A172 (cell line): Measurements from ENCODE around the gene ATP2B2. TPM values are rescaled to one million over a fixed set of nuclear protein-coding genes. Genes with fewer than 3 reads are reported as not detected.

Experiments
- DNase-seq: peaks from one replicate; pipeline ENCODE4 v3.0.0-alpha.2; 2015; ENCODE audit warnings: low spot score
- total RNA-seq: library from RNA; depleted of rRNA; stranded (reverse); fragments of >200 nt; shearing (Covaris generic); gene quantifications from 2 replicates; pipeline ENCODE4 v1.2.3, GENCODE V29; 2014

ATP2B2 gene
- total RNA-seq, 1 experiment from 2014 or later, result 0.50 TPM

DNA sequence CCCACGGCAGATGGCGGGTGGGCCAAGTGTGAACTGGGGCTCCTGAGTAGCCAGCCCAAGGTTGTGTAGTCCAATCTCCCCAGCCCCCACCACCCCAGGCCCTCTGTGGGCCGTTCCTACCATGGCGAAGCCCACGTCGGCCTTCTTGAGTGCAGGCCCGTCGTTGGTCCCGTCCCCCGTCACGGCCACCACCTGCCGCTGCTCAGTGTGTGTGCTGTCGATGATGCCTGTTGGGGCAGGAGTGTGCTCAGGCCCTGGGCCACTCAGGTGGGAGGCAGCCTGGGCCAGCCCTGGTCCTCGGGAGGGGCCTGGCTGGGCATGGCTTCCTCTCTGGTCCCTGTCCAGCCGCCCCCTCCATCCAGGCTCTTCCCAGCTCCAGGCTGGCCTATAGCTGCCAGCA is 159.5 kb downstream of the ATP2B2 start:
- no peak for DNase-seq

GRCh38 chr3:10344944-10345575 is 160.3 kb downstream of the ATP2B2 start:
- DNase-seq, result no peak

DNA sequence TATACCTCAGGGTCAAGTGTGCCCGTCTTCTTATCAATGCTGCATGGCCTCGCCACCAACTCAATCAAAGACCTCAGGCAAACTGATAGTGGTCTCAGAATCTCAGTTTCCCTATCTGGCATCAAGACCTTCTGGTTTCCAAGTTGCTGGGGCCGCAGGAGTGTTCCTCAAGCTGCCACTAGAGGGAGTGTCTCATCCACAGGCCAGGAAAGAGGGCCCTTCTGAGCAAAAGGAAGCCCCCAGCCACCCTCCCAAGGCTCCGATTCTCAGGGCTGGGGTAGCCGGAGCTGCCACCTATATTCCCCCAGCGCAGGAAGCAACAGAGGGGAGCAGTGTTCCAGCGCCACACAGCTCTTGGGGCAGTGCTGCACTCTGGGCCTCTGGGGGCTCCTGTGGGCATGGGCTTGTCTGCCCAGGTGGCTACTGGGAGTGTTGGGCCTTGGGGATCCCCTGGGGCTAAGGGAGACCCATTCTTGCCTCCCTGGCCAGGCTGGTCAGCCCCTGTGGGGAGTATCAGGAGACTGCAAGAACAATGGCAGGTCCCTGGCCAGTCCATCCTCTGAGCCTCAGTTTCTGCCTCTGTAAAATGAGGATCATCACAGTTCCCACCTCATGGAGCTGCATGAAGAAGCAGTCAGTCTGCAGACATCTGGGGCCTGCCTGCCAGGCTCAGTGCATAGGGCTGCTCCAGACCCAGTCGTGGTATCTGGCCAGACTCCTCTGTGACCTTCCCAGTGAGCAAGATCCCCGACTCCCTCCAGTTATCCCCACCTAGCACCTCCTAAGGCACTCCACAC is 161.0 kb downstream of the ATP2B2 start:
- DNase-seq, result peak; percentile 40

- DNase-seq, result no peak
Measured at GRCh38 chr3:10343526-10343925, 161.9 kb downstream of the ATP2B2 start.

DNA sequence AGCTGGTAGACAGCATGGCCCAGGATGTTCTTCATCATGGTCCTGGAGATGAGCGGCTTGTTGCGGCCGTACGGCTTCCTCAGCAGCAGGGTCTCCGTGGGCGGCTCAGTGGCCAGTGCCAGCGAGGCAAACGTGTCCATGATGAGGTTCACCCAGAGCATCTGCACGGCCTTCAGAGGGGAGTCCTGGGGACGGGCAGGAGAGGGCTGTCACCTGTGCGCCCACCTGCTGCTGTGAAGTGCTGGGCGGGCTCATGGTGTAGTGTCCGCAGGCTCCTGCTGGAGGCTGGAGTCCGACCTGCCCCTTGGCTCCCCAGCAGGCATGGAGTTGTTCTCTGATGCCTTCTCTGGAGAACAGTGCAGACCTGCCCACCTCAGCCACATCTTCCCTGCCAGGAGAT is 162.6 kb downstream of the ATP2B2 start:
- DNase-seq, result no peak

GRCh38 chr3:10341901-10342398 is 163.4 kb downstream of the ATP2B2 start:
- DNase-seq, result no peak

- no peak for DNase-seq
Measured at GRCh38 chr3:10340476-10340875, 164.9 kb downstream of the ATP2B2 start.

- DNase-seq, result no peak
Measured at GRCh38 chr3:10340046-10340445, 165.3 kb downstream of the ATP2B2 start.

DNA sequence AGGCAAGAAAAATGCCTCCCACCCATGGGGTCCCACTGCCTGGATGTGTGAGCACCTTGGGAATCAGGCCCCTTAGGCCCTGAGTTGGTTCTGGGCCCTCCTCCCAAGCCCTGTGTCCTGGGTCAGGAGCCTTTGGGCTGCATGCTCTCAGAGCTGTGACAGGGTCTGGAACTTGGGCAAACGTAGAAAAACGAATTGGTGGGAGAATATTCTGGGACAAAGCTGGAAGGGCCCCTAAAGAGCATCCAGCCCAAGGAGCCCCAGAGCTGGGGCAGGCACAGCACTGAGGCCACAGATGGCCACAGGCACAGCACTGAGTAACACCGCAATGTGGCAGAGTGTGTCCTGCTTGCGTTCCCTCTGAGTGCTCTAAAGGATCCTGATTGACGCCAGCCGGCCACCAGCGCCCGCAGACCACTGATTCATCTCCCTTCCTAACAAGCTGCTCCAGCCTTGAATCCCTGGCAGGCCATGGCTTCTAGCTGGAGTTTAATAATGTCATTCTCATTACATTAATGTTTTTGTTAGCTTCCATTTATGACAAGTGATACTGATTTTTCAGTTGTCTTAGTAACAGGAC is 165.9 kb downstream of the ATP2B2 start:
- DNase-seq, result no peak

GRCh38 chr3:10338591-10339353 is 166.6 kb downstream of the ATP2B2 start:
- DNase-seq, result no peak

DNA sequence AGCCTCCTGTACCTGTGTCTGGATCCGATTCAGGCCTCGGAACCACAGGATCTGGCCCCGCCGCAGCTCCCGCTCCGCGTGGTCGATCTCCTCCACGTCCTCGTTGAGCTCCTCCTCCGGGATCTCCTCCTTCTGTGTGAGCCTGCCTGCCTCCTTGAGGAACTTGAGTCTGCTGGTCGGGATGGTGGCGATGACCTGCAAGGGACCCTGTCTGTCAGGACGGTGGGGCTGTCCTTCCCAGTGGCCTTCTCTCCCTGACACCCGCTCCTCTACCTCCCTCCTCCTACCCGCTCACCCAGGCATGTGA is 167.3 kb downstream of the ATP2B2 start:
- no peak for DNase-seq

GRCh38 chr3:10337323-10338163 is 167.8 kb downstream of the ATP2B2 start:
- DNase-seq, result no peak

- no peak for DNase-seq
Measured at GRCh38 chr3:10336761-10337160, 168.6 kb downstream of the ATP2B2 start.

- DNase-seq, result no peak
Measured at GRCh38 chr3:10335871-10336622, 169.3 kb downstream of the ATP2B2 start.

DNA sequence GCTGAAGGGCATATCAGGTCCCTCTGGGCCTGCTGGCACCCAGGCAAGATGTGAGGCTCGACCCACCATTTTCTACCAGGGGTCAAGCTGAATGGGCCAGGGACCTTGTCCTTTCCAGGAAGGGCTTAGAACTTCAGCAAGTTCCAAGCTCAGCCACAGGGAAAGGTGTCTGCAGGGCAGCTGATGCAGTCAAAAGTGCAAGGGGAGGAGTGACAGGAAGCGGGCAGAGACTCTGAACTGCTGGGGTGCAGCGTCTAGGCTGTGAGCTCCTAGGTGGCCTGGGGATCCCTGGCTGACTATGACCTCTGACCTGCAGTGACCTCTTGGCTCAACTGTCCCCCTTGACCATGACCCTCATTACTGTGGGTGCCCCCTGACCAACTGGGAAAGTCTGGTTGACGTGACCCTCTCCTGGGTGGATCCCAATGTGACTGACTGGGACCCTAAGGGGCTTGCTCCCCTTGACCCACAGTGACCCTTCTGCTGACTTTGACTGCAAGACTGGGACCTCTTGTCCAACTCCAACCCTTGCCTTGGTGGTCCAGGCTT is 170.1 kb downstream of the ATP2B2 start:
- no peak for DNase-seq

GRCh38 chr3:10334459-10334858 is 170.9 kb downstream of the ATP2B2 start:
- peak; percentile 59 for DNase-seq

DNA sequence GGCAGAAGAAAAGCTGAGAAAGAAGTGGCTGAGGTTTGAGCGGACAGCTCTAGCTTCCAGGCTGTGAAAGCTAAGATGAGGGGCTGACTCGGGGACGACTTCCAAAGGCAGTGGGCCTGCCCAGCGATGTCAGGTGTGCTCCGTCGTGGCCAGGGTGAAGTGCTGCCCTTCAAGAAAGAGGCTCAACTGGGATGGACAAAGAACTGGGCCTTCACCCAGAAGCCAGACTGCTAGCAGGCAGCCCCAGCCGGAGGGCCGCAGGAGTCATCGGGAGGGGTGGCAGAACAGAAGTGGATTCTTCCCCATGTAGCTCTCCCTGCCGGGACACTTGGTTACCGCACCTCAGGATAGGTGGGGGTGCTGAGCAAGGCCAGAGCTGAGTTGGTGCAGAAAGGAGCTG is 171.3 kb downstream of the ATP2B2 start:
- DNase-seq, result no peak

DNA sequence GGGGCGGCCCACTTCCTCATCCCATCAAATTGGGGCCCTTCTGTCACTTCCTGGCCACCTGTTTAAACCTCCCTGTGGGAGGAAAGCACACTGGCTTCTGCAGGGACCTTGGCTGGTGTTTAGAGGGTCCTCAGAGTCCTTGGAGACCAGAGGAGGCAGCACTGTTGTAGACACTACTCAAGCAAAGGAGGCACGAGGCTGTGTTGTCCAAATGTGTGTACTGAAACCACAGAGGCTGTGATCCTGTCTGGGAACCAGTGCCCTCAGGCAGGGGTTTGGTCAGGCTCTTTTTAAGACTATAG is 172.1 kb downstream of the ATP2B2 start:
- DNase-seq, result no peak

DNA sequence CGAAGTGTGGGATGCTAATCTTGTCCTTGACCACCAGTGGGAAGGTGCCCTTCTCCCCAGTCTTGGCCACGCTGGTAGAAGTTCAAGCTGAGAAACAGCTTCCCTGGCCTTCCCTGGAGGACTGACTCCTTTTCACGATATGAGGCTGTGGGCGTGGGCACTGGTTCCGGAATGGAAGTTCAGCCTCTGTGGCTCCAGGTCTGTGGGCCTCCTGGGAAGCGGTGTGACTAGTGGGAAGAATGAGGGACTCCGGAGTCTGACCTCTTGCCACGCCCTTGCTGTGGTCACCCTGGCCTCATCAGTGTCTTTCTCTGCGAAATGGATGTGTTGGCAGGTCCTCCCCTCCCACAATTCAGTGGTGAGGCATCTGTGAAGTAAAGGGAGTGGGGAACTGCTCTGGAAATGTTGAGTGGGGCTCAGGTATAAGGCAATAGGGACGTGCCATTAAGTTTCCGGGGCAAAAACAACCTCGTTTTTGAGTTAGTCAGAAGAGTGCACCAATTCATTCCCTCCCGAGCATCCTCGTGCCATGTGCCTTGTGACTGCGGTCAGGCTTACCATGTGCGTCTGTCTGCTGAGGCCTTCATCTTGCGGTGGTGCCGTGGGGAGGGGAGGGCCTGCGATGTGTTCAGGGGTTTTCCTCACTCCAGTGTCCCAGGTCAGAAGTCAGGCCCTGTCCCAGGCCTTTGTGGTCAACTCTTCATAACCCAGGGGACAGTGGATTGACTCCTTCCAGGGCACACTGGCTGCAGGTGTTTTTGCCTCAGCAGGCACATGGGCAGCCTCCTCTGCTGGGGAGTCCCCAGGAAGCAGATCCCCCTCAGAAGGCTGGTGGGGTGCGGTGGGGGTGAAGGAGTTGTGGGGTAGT is 172.7 kb downstream of the ATP2B2 start:
- DNase-seq, result no peak

DNA sequence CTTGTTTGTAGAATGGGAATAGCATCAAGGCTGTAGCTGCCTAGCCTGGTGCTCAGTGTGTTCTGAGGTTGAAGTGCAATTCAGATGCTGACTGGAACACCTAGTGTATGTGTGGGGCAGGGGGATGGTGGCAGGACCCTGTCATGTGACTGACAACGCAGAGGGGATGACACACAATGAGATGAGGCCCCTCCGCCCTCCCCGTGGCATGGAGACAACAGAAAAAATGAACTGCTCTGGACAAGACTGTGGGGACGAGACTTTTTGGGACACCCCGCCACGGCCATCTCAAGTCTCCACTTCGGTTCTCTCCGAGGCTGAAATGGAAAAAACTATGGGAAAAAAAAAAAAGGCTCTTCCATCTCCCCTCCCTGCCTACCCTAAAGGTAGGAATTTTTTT is 174.1 kb downstream of the ATP2B2 start:
- no peak for DNase-seq
